Activated CD8-positive, alpha-beta memory T cell treated with anti-CD3 and anti-CD28 coated beads for 36 hours (primary cell): ENCODE measurements around the gene PIEZO2. TPM values are rescaled to one million over a fixed set of nuclear protein-coding genes. Genes with fewer than 3 reads are reported as not detected.

Experiments
- CTCF ChIA-PET: fragments of 350-600 bp; sonication (Branson Sonifier 250); formaldehyde crosslinking; loops from one replicate; lab custom pipeline; 2021; ENCODE audit warnings: antibody characterized with exemption; lab: Charles Lee
- POLR2A ChIA-PET: fragments of 350-600 bp; sonication (Branson Sonifier 250); formaldehyde crosslinking; loops from one replicate; lab custom pipeline; 2021; ENCODE audit warnings: antibody characterized with exemption; lab: Charles Lee
- total RNA-seq, 2 experiments: library from RNA; stranded (reverse); gene quantifications; one replicate each; pipeline ENCODE4 v1.2.3, GENCODE V29; 2021

Gene PIEZO2
- total RNA-seq, 2 experiments from 2014 or later, result not detected

- CTCF ChIA-PET, result no interaction called here
Measured at GRCh38 chr18:10791169-10791831, 358.1 kb downstream of the PIEZO2 start.

GRCh38 chr18:10789180-10789579, 360.2 kb downstream of the PIEZO2 start:
- ChIA-PET POLR2A (no interaction called here), CTCF (interaction anchor here (1.1 kb wide), 1 partner anchor 9 kb away, joined by 3 read pairs; no protein-coding TSS in a partner anchor)

More at GRCh38 chr18:10791169-10791831, 358.1 kb downstream of the PIEZO2 start:
- POLR2A ChIA-PET, result no interaction called here

DNA sequence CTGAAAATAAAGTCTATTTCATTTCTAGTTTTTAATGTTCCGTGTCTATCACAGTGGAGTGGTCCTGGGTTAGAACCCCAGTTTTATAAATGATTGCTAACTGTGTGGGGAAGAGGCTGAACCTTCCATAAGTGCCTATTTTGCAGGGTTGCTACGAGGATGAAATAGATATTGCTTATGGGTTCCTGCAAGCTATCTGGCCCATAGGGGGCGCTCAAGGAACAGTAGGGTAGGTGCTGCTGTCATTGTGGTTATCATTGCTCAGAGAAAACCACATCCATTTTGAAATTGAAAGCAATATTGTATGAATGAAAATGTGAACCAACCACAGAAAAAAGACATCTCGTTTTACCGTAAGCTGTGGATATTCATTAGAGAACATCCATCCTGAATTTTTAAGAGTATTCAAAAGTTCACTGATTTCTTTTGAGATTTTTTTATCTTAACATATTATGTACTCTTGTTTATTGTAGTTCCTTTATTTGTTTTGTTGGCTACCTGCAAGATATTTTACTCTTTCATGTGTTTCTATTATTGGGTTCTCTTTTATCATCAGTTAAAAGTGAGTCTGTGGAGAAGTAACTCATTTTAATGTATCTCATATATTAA, 362.0 kb downstream of the PIEZO2 start:
- POLR2A ChIA-PET, result no interaction called here

DNA sequence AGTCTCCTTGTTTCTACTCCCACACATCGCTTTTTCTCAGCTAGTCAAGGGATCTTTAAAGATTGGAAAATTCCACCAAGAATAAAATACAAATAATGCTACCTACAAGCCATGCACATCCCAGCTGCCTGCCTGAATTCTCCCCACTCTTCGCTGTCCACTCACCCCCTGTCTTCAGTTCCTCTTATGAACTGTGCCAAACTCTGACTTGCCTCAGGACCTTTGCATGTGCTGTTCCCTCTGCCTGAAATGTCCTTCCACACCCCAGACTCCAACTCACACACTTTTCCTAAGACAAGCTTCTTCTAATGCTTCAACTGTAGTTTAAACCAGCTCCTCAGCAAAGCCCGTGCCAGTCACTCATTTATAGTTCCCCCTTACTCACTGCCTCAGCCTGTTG, 363.6 kb downstream of the PIEZO2 start:
- ChIA-PET POLR2A (no interaction called here), CTCF (no interaction called here)

More for the DNA sequence above, 362.0 kb downstream of the PIEZO2 start:
- CTCF ChIA-PET, result interaction anchor here (0.7 to 1.3 kb wide), 2 partner anchors 8 to 71 kb away, joined by 3 to 4 read pairs; no protein-coding TSS in a partner anchor

GRCh38 chr18:10784596-10785202, 364.7 kb downstream of the PIEZO2 start:
- ChIA-PET CTCF (no interaction called here), POLR2A (no interaction called here)

- CTCF ChIA-PET, result no interaction called here
- POLR2A ChIA-PET, result no interaction called here
Measured at GRCh38 chr18:10783941-10784340, 365.4 kb downstream of the PIEZO2 start.

GRCh38 chr18:10776493-10776892, 372.9 kb downstream of the PIEZO2 start:
- ChIA-PET POLR2A (no interaction called here), CTCF (no interaction called here)

DNA sequence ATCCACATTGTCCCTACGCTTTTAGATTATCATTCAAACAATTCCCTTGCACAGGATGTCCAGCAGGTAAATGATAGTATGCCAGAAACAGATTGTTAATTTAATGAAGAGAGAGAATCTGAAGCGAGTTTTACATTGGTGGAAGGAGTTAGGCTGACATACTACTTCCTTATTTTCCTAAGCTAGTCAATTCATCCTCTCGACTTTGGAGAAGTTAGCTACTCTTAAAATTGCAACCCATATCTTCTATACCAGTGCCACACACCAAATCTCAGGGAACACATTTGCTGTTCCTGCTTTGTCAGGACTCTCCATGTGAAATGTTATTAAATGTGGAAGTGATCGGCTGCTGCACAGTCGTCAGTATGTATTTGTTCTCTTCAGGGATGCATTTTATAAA, 374.3 kb downstream of the PIEZO2 start:
- ChIA-PET CTCF (no interaction called here), POLR2A (no interaction called here)

DNA sequence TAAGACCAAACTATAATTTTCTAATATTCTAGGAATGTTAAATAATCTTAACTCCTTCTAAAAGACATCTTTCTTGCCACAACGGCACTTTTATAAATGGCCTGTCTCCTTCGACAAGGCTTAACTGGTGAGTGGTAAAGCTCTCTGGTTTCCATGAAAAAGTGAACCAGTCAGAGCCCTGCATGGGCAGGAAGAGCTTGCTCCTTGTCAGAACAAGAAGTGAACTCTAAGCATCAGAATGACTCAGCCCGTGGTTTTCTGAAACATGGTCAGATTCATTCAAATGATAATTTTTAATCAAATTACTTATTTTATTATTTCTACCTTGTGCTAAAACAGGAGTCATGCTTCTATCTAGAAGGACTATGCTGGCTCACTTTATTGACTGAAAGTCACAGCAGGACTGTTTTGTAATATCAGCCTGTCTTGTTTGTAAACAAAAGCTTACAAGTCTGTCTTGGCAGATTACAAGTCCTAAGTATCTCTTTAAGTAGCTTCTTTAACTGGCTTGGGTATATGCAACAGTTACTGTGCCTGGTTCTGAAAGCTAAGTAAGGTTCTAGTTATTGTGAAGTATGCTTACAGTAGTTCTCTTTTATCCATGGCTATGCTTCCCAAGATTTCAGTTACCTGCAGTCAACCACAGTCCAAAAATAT, 378.2 kb downstream of the PIEZO2 start:
- ChIA-PET POLR2A (no interaction called here), CTCF (no interaction called here)

DNA sequence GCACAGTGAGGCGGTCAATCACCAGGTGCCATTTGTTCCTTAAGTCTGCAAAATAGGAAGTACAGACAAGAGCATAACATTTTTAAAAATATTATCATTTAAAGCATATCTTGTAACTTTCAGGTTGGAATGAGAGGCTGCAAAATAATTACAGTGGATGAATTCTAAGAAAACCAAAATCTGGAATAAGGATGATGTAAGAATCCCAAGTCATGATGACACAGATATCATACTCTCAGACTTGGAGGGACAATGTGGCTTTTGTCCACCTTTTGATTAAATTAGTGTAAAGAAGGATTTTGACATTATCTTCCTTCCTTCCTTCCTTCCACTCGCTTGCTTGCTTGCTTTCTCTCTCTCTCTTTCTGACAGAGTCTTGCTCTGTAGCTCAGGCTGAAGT, 379.1 kb downstream of the PIEZO2 start:
- ChIA-PET CTCF (no interaction called here), POLR2A (no interaction called here)

DNA sequence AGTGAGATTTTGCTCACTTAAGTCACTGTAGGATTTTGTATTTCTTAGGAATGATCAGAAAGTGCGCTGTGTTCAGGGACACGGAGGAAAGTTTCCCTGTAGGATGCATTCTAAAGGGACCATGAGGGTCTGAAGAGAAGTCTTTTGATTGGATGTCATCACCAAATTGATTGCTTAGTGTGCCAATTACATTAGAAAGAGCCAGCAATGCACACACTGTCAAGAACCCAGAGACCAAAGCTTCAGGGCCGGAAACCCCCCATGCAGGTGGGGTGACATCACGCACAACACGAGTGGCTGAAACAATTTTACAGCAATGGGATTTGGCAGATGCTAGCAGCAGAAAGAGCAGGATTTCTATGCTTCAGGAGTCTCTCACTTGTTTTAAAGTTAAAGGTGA, 381.1 kb downstream of the PIEZO2 start:
- ChIA-PET POLR2A (no interaction called here), CTCF (no interaction called here)

DNA sequence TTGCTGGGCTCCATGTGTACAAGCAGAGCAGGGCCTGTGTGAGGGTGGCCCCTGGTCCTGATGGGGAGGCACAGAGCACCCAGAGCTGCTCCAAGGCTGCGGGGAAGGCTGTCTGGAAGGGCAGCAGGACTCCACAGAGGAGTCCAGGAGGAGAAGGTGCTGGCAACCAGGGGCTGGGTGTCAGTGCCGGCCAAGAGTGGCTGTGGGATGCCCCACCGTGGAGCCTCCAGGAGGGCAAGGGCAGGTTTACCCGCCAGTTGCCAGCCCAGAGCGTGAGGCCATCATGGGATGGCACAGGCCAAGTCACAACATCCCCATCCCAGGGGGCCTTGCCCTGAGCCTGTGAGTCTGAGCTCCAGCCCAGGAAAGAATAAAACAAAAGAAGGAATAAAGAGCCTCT, 381.7 kb downstream of the PIEZO2 start:
- POLR2A ChIA-PET, result no interaction called here
- CTCF ChIA-PET, result no interaction called here

DNA sequence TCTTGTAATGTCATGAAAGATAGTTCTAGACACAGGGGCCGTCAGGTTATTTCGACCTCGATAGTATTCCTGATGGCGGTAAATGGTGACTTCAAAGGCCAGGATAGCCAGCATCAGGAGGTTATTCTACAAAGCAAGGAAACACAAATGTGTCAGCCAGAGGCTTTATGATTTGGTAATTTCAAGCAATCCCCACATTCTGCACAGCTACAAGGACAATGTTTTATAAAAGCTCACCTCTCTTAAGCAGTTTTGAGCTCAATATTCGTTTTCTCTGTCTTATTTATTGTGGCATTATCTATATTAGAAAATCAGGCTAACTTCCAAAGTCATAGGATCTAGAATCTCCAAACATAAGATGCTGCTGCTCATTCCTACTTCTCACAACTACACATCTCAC, 388.4 kb downstream of the PIEZO2 start:
- ChIA-PET CTCF (no interaction called here), POLR2A (no interaction called here)

DNA sequence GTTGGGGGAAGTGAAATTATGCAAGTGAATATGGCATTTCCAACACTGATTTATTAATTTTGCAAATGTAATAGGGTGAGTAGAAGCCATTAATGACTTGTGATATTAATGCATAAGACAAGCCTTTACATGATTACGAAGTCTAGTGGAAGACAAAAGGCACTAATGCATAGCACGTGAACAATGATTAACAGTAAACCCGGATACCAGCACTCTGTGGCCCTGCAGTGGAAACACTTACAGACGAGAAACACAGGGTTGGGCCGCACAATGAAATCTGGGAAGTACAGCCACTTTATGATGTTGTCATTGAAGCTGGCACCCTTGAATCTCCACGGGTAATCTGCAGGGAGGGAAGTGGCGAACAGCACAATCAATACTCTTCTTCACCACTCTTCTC, 390.1 kb downstream of the PIEZO2 start:
- ChIA-PET CTCF (no interaction called here), POLR2A (no interaction called here)

- ChIA-PET CTCF (no interaction called here), POLR2A (no interaction called here)
Measured at GRCh38 chr18:10757946-10758345, 391.4 kb downstream of the PIEZO2 start.

- ChIA-PET POLR2A (no interaction called here), CTCF (no interaction called here)
Measured at GRCh38 chr18:10757349-10757748, 392.0 kb downstream of the PIEZO2 start.

- ChIA-PET CTCF (no interaction called here), POLR2A (no interaction called here)
Measured at GRCh38 chr18:10755855-10756254, 393.5 kb downstream of the PIEZO2 start.

GRCh38 chr18:10754128-10754527, 395.2 kb downstream of the PIEZO2 start:
- POLR2A ChIA-PET, result no interaction called here
- CTCF ChIA-PET, result no interaction called here

DNA sequence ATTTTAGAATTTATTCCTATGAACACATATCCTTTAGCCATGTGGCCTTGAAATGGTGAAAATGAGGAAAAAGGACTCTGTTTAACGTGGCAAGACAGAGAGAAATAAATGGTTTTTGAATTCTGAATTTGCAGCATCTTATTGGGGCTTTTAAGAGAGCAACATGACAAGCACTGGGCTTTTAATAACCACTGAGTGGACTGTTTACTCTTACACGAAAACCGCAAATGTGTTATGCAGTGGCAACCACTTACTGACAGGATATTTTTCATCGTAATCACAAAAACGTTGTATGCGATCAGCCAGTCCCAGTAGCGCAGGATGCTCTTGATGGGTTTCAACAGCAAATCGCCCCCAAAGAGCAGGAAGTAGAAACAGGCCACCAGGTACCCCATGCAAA, 397.0 kb downstream of the PIEZO2 start:
- POLR2A ChIA-PET, result no interaction called here
- CTCF ChIA-PET, result no interaction called here

GRCh38 chr18:10751653-10752052, 397.7 kb downstream of the PIEZO2 start:
- ChIA-PET POLR2A (no interaction called here), CTCF (no interaction called here)
